Body of pancreas (tissue), 4 donors: ENCODE measurements around the gene NOLC1.

Experiments used
- POLR2A ChIP-seq, 3 donors: fragments of 450-650 bp; IDR thresholded peaks; one replicate each; pipeline ENCODE4 v1.6.1; 2016; ENCODE audit warnings: antibody characterized with exemption in 3 of 3, mild to moderate bottlenecking in 2 of 3
- TF ChIP-seq, protein P1 (sequence below), 7 experiments: fragments of 450-650 bp in 4 of 7; fragments of 200-600 bp in 3 of 7; sonication (generic) in 3 of 7; IDR thresholded peaks; one replicate each; pipeline ENCODE4 v1.5.1; 2016 to 2019; ENCODE audit warnings: antibody characterized with exemption in 7 of 7

DNA sequence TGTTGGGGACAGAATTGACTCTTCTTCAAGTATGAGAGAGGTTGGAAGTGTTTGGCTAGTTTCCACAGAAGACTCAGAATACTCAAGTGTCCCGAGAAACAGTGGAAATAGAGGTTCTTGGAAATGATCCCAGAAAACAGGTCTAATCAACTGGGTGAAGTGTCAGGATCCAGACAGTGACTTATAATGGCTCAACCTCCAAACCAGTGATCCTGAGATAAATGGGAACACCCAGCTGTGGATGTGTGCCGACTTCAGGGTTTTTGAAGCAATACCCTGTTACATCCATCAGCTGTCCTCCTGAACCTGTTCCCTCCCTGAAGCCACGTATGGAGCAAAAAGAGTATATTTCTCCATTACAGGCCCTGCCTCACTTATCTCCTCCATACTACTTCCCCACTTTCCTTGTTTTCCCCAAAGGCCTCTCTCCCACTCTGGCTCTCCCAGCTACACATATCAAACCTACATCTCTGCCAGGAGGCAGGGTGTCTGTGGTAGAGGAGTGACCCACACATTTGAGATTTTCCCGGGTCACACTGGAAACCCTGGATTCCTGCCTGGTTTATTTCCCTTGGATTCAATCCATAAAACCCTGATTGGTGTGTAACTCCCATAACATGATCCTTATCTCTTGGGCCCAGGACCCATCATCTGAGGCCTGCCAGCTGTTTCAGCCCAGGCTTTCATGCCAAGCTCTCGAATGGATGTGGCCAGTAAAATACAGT is 56.3 kb downstream of the NOLC1 start:
- TF ChIP-seq, protein P1, sequence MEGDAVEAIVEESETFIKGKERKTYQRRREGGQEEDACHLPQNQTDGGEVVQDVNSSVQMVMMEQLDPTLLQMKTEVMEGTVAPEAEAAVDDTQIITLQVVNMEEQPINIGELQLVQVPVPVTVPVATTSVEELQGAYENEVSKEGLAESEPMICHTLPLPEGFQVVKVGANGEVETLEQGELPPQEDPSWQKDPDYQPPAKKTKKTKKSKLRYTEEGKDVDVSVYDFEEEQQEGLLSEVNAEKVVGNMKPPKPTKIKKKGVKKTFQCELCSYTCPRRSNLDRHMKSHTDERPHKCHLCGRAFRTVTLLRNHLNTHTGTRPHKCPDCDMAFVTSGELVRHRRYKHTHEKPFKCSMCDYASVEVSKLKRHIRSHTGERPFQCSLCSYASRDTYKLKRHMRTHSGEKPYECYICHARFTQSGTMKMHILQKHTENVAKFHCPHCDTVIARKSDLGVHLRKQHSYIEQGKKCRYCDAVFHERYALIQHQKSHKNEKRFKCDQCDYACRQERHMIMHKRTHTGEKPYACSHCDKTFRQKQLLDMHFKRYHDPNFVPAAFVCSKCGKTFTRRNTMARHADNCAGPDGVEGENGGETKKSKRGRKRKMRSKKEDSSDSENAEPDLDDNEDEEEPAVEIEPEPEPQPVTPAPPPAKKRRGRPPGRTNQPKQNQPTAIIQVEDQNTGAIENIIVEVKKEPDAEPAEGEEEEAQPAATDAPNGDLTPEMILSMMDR (IDR thresholded peaks at IDR 0.05): no peak
- no peak for TF ChIP-seq POLR2A (IDR thresholded peaks at IDR 0.05)
